Osteoblast (primary cell): ENCODE measurements around the gene CHRNB4. TPM values are rescaled to one million over a fixed set of nuclear protein-coding genes. Genes with fewer than 3 reads are reported as not detected.

ENCODE experiments used
- DNase-seq: peaks from one replicate; pipeline ENCODE4 v3.0.0; 2011; ENCODE audit warnings: low spot score, mixed read lengths; ENCODE audit not compliant: insufficient read length; ENCODE audit errors: missing footprints
- H2AFZ ChIP-seq: 2 replicates; pipeline ENCODE4 v1.6.0; 2011; ENCODE audit warnings: mild to moderate bottlenecking, low read length
- H3K27ac ChIP-seq: 2 replicates; pipeline ENCODE4 v1.5.1; 2011; ENCODE audit warnings: mild to moderate bottlenecking, low read depth, low read length, moderate library complexity
- H3K27me3 ChIP-seq: 2 replicates; pipeline ENCODE4 v1.6.0; 2012; ENCODE audit warnings: mild to moderate bottlenecking, control low read depth, inconsistent platforms, low read length, moderate library complexity; ENCODE audit not compliant: insufficient read depth
- H3K36me3 ChIP-seq: 2 replicates; pipeline ENCODE4 v1.5.1; 2011; ENCODE audit warnings: mild to moderate bottlenecking, low read length, control low read depth, moderate library complexity; ENCODE audit not compliant: insufficient read depth
- H3K4me1 ChIP-seq: 2 replicates; pipeline ENCODE4 v1.5.1; 2011; ENCODE audit warnings: mild to moderate bottlenecking, low read length, control low read depth, moderate library complexity; ENCODE audit not compliant: insufficient read depth
- H3K4me2 ChIP-seq: 2 replicates; pipeline ENCODE4 v1.6.0; 2011; ENCODE audit warnings: mild to moderate bottlenecking, low read length; ENCODE audit not compliant: insufficient read depth
- H3K4me3 ChIP-seq: fragments of 200-600 bp; sonication (generic); 3 replicates; pipeline ENCODE4 v1.5.1; 2012; ENCODE audit warnings: mild to moderate bottlenecking, low read length, inconsistent platforms; ENCODE audit not compliant: insufficient read depth
- H3K79me2 ChIP-seq: 2 replicates; pipeline ENCODE4 v1.6.0; 2012; ENCODE audit warnings: mild to moderate bottlenecking, low read length, control low read depth, inconsistent platforms; ENCODE audit not compliant: insufficient read depth
- H3K9me3 ChIP-seq: 2 replicates; pipeline ENCODE4 v1.5.1; 2011; ENCODE audit warnings: low read depth, low read length, control low read depth
- H4K20me1 ChIP-seq: 2 replicates; pipeline ENCODE4 v1.6.0; 2012; ENCODE audit warnings: mild to moderate bottlenecking, low read length, control low read depth; ENCODE audit not compliant: insufficient read depth
- CTCF ChIP-seq: IDR thresholded peaks from 2 replicates; pipeline ENCODE4 v1.5.1; 2011; ENCODE audit warnings: mild to moderate bottlenecking, low read depth, low read length, moderate library complexity; ENCODE audit errors: extremely low read depth
- total RNA-seq: library from RNA; depleted of rRNA; stranded (reverse); fragments of >200 nt; gene quantifications from 2 replicates; pipeline ENCODE4 v1.2.3, GENCODE V29; 2012

The CHRNB4 gene
- total RNA-seq, 1 donor = not detected

GRCh38 chr15:78618490-78618934, 22.5 kb downstream of the CHRNB4 start:
- H3K27me3 ChIP-seq = peaks cover 45% of the 10 kb centered on the region
- no peaks in the 10 kb centered on the region for H3K79me2 ChIP-seq
- no peak overlapping the region for H3K4me3 ChIP-seq
- H4K20me1 ChIP-seq = no peaks in the 10 kb centered on the region
- H3K27ac ChIP-seq = no peak overlapping the region
- TF ChIP-seq CTCF = peak; percentile 89
- H2AFZ ChIP-seq = no peak overlapping the region
- peaks cover 3% of the 10 kb centered on the region for H3K4me1 ChIP-seq
- H3K4me2 ChIP-seq = peak overlapping the region; percentile 49
- H3K36me3 ChIP-seq = no peaks in the 10 kb centered on the region
- H3K9me3 ChIP-seq = no peaks in the 10 kb centered on the region
- DNase-seq = peak; percentile 99

GRCh38 chr15:78618064-78618463, 22.9 kb downstream of the CHRNB4 start:
- TF ChIP-seq CTCF = no peak
- Histone ChIP-seq H4K20me1 (no peaks in the 10 kb centered on the region), H2AFZ (no peak overlapping the region)

GRCh38 chr15:78617516-78617915, 23.5 kb downstream of the CHRNB4 start:
- no peak overlapping the region for H3K4me3 ChIP-seq
- peaks cover 3% of the 10 kb centered on the region for H3K4me1 ChIP-seq
- H3K36me3 ChIP-seq = no peaks in the 10 kb centered on the region
- DNase-seq = no peak
- H3K27ac ChIP-seq = no peak overlapping the region
- no peak overlapping the region for H3K4me2 ChIP-seq
- H2AFZ ChIP-seq = no peak overlapping the region
- H3K9me3 ChIP-seq = no peaks in the 10 kb centered on the region
- H4K20me1 ChIP-seq = no peaks in the 10 kb centered on the region
- peaks cover 42% of the 10 kb centered on the region for H3K27me3 ChIP-seq
- H3K79me2 ChIP-seq = no peaks in the 10 kb centered on the region
- no peak for TF ChIP-seq CTCF

More at GRCh38 chr15:78618064-78618463, 22.9 kb downstream of the CHRNB4 start:
- Histone ChIP-seq H3K9me3 (no peaks in the 10 kb centered on the region), H3K27me3 (peaks cover 45% of the 10 kb centered on the region), H3K36me3 (no peaks in the 10 kb centered on the region), H3K79me2 (no peaks in the 10 kb centered on the region), H3K4me3 (no peak overlapping the region), H3K4me2 (no peak overlapping the region), H3K27ac (no peak overlapping the region), H3K4me1 (peaks cover 3% of the 10 kb centered on the region)
- DNase-seq = no peak

- H3K27ac ChIP-seq = no peak overlapping the region
- no peaks in the 10 kb centered on the region for H3K36me3 ChIP-seq
- peaks cover 37% of the 10 kb centered on the region for H3K27me3 ChIP-seq
- H3K4me1 ChIP-seq = peaks cover 3% of the 10 kb centered on the region
- H4K20me1 ChIP-seq = no peaks in the 10 kb centered on the region
- no peak overlapping the region for H3K4me3 ChIP-seq
- H2AFZ ChIP-seq = no peak overlapping the region
- no peaks in the 10 kb centered on the region for H3K9me3 ChIP-seq
- no peak overlapping the region for H3K4me2 ChIP-seq
- H3K79me2 ChIP-seq = no peaks in the 10 kb centered on the region
- no peak for TF ChIP-seq CTCF
- DNase-seq = peak; percentile 29
Observed at GRCh38 chr15:78617076-78617475, 23.9 kb downstream of the CHRNB4 start.
